Psoas muscle (tissue), 8 donors: ENCODE measurements around the gene USP24. TPM values are rescaled to one million over a fixed set of nuclear protein-coding genes. Genes with fewer than 3 reads are reported as not detected.

Experiments used
- ATAC-seq, 4 donors: fragments of 200-7000 bp; cut with Tn5 transposase; one replicate each; pipeline ENCODE4 v1.9.1; 2020; ENCODE audit warnings: moderate library complexity in 3 of 4, mild to moderate bottlenecking in 2 of 4
- DNase-seq, 2 donors: peaks; one replicate each; pipeline ENCODE4 v3.0.0-alpha.2; 2020
- H3K27ac ChIP-seq: fragments of 200-600 bp; one replicate; pipeline ENCODE4 v1.8.0; 2022
- H3K27me3 ChIP-seq, 3 donors: fragments of 200-600 bp in 1 of 3; one replicate each; pipeline versions ENCODE4 v1.6.1 to v1.8.0; 2013 to 2022; ENCODE audit warnings: low read length in 2 of 3, mild to moderate bottlenecking in 2 of 3, moderate library complexity in 1 of 3; ENCODE audit not compliant: insufficient read depth in 3 of 3
- H3K36me3 ChIP-seq, 2 donors: fragments of 200-600 bp in 1 of 2; one replicate each; pipeline versions ENCODE4 v1.6.1 to v1.8.0; 2013 to 2022; ENCODE audit warnings: low read depth in 1 of 2, mild to moderate bottlenecking in 1 of 2, moderate library complexity in 1 of 2; ENCODE audit not compliant: insufficient read depth in 1 of 2
- H3K4me1 ChIP-seq: fragments of 200-600 bp; one replicate; pipeline ENCODE4 v1.8.0; 2022
- H3K4me3 ChIP-seq: fragments of 200-600 bp; one replicate; pipeline ENCODE4 v1.8.0; 2022; ENCODE audit warnings: mild to moderate bottlenecking
- H3K9me3 ChIP-seq: fragments of 200-600 bp; one replicate; pipeline ENCODE4 v1.8.0; 2022
- WGBS, 3 donors: extraction: QIAGEN DNeasy Blood & Tissue Kit; methylation state at CpG; one replicate each; pipeline versions ENCODE4 v1.1.6 to v1.1.7; 2013; 5-methylcytosine and 5-hydroxymethylcytosine counted together
- intact Hi-C, 2 donors: fragments of 100-400 bp; cut with DNase I; formaldehyde crosslinking; loops; one replicate each; pipeline versions ENCODE4 v1.11.0 to v1.14.2; 2022
- polyA plus RNA-seq, 3 donors: library from polyadenylated mRNA; stranded (reverse); fragments of 200-250 nt; gene quantifications; one replicate each; pipeline ENCODE4 v1.2.3, GENCODE V29; 2013
- total RNA-seq, 4 donors: library from RNA; stranded (reverse); fragmentation: NEBNext Ultra II Directional in 2 of 4; extraction: Animal tissue kit (Norgen Biotek cat#: 25700) in 2 of 4; gene quantifications; one replicate each; pipeline versions ENCODE4 v1.2.1 to v1.2.4, GENCODE V29; 2021 to 2023
- TF ChIP-seq, protein P1 (sequence below): fragments of 200-600 bp; IDR thresholded peaks from one replicate; pipeline ENCODE4 v1.8.0; 2022; ENCODE audit warnings: antibody characterized with exemption
- donor health status: healthy with polysubstance abuse.
- donor health status: DM: no; HTN: no; CAD: no; lungs with moderate emphysema.
- donor health status: Bipolar disorder and iron deficiency.
- donor health status: healthy.
- donor health status: DM: yes; HTN: yes; CAD: no.
- donor health status: DM: no; HTN: no; CAD: no.
- donor health status: DM: no; HTN: no; CAD: no.
- donor health status: DM: yes; HTN: yes; CAD: no.

The USP24 gene
- total and polyA plus RNA-seq, 7 donors: 14.6 to 67.9 (median 53.2) TPM

DNA sequence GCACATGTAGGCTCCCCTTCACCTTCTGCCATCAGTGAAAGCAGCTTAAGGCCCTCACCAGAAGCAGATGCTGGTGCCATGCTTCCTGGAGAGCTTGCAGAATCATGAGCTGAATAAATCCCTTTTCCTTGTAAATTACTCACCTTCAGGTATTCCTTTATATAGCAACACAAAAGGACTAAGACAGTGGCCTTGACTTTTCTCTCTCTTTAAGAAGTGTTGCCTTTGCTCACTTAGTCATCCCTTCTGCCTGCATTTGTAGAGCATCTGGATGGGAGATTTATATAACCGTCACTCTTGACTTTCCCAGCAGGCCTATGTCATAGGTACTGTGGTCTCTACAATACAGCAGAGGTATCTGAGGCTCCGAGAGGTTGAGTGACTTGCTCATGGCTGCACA lies 172.2 kb downstream of the USP24 start:
- WGBS, 3 donors: 92 to 96% (median 95%) methylated on average over 2 of the region's 2 CpGs
- peaks cover 6% of the 10 kb centered on the region for H3K4me1 ChIP-seq
- ATAC-seq: no peak
- no peak overlapping the region for H3K4me3 ChIP-seq
- no peaks in the 10 kb centered on the region for H3K36me3 ChIP-seq
- no peak for DNase-seq
- TF ChIP-seq, protein P1, sequence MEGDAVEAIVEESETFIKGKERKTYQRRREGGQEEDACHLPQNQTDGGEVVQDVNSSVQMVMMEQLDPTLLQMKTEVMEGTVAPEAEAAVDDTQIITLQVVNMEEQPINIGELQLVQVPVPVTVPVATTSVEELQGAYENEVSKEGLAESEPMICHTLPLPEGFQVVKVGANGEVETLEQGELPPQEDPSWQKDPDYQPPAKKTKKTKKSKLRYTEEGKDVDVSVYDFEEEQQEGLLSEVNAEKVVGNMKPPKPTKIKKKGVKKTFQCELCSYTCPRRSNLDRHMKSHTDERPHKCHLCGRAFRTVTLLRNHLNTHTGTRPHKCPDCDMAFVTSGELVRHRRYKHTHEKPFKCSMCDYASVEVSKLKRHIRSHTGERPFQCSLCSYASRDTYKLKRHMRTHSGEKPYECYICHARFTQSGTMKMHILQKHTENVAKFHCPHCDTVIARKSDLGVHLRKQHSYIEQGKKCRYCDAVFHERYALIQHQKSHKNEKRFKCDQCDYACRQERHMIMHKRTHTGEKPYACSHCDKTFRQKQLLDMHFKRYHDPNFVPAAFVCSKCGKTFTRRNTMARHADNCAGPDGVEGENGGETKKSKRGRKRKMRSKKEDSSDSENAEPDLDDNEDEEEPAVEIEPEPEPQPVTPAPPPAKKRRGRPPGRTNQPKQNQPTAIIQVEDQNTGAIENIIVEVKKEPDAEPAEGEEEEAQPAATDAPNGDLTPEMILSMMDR: no peak
- H3K9me3 ChIP-seq: no peaks in the 10 kb centered on the region
- H3K27ac ChIP-seq: no peak overlapping the region
- intact Hi-C loops: no loop called here
- peaks cover 0 to 22% (median 4%) of the 10 kb centered on the region in 3 donors for H3K27me3 ChIP-seq

DNA sequence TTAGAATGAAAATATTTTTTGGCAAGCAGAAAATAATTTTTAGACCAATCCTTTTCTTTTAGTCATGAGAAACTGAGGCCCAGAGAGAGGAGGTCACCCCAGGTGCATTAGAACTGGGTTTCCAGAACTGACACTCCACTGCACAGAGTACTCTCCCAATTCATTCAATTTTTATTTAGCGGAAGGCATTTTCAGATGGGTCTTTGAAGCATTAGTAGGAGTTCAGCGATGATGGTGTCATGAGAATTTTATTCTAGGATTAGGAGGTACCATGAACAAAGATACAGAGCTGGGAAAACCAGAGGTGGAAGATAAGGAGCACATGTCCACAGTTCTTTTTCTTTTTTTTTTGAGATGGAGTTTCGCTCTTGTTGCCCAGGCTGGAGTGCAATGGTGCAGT lies 173.6 kb downstream of the USP24 start:
- 65 to 98% (median 85%) methylated on average over 3 of the region's 3 CpGs for WGBS, 3 donors
- Histone ChIP-seq H3K27me3 (peaks cover 0 to 34% (median 6%) of the 10 kb centered on the region in 3 donors), H3K36me3 (no peaks in the 10 kb centered on the region), H3K27ac (no peak overlapping the region), H3K4me1 (peaks cover 6% of the 10 kb centered on the region), H3K4me3 (no peak overlapping the region), H3K9me3 (no peaks in the 10 kb centered on the region)
- DNase-seq: no peak
- TF ChIP-seq, protein P1: no peak
- ATAC-seq: no peak
- intact Hi-C loops: no loop called here

DNA sequence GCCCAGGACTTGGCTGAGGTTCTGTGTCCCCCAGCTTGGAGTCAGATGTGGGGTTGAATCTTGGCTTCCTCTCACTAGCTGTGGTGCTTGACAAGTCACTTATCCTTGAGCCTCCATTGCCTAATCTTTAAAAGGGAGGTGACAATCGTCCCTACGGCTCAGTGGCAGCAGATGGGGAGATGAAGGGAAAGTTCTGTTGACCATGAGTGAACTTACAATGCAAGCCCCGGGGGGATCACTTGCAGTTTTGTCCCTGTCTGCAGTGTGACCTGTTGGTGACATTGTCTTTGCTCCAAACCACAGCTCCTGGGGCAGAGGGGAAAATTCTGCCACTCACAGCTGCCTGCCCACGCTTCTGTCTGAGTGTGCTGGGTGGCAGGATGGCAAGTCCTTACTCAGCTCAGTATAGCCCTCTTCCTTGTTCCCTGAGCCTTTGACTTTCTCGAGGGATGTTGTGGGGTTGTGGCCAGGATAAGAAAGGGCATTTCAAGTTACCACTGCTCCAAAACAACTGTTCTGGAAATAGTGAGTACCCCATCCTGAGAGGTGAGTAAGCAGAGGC lies 174.2 kb downstream of the USP24 start:
- TF ChIP-seq, protein P1: no peak
- intact Hi-C loops: no loop called here
- 53 to 68% (median 67%) methylated on average over 5 of the region's 5 CpGs for WGBS, 3 donors

DNA sequence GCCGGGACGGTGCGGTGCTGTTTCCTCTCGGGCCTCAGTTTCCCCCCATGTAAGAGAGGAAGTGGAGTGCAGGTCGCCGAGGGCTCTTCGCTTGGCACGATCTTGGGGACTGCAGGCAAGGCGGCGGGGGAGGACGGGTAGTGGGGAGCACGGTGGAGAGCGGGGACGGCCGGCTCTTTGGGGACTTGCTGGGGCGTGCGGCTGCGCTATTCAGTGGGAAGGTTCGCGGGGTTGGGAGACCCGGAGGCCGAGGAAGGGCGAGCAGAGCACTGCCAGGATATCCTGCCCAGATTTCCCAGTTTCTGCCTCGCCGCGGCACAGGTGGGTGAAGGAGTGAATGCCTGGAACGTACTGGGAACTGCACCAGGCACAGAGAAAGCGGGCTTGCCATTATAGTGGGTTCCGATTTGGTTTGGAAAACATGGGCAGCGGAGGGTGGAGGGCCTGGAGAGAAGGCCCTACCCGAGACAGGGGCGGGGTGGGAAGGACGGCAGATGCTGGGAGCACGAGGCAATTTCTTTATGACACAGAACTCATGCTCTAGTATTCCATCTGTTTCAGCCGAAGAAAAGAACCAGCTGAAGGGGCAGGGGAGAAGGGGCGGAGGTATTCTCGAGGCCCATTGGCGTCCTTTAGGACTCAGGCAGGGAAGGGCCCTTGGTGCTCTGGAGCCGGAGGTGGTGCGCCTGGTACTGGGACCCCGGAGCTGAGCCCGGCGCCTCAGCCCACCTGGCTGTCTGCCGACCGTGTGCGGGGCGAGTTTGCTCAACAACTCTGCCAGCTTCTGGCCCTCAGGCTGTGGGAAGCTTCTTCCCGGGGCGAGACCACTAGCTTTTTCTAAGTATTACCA lies 174.9 kb downstream of the USP24 start:
- 13 to 23% (median 14%) methylated on average over 47 to 49 of the region's 49 CpGs for WGBS, 3 donors
- peak overlapping the region; percentile 44 for H3K4me3 ChIP-seq
- H3K27me3 ChIP-seq: peaks cover 0 to 46% (median 6%) of the 10 kb centered on the region in 3 donors

More for the DNA sequence above, 174.2 kb downstream of the USP24 start:
- H3K4me3 ChIP-seq: no peak overlapping the region
- peaks cover 6% of the 10 kb centered on the region for H3K4me1 ChIP-seq
- no peaks in the 10 kb centered on the region for H3K9me3 ChIP-seq
- H3K27me3 ChIP-seq: peaks cover 0 to 39% (median 6%) of the 10 kb centered on the region in 3 donors
- ATAC-seq: no peak
- no peak for DNase-seq
- no peak overlapping the region for H3K27ac ChIP-seq
- no peaks in the 10 kb centered on the region for H3K36me3 ChIP-seq

More for the DNA sequence above, 174.9 kb downstream of the USP24 start:
- Histone ChIP-seq H3K27ac (no peak overlapping the region), H3K4me1 (peaks cover 6% of the 10 kb centered on the region), H3K36me3 (no peaks in the 10 kb centered on the region), H3K9me3 (no peaks in the 10 kb centered on the region)
- DNase-seq (no peak), ATAC-seq (peak; percentile 7 to 51 (median 33))
- TF ChIP-seq, protein P1: no peak
- intact Hi-C loops: no loop called here
